Stimulated activated naive CD8-positive, alpha-beta T cell treated with anti-CD3 and anti-CD28 coated beads, Interleukin-15, Interleukin-2, amounts not matched to agents 100 ng/mL and 50 ng/mL, for 24 hours (primary cell): ENCODE measurements around the gene PCDHGB6.
A peak's percentile ranks its signal among the peaks of the same experiment; 100 is the strongest.
"Not testable (repeated sequence)": the region's sequence is repeated elsewhere in the genome, so short reads cannot be mapped to it uniquely, and the experiment has no call there.

Experiments
- H3K27ac Mint-ChIP-seq: one replicate; pipeline ENCODE4 v1.8.0; 2021; ENCODE audit warnings: mild to moderate bottlenecking, mixed read lengths
- H3K27me3 Mint-ChIP-seq: one replicate; pipeline ENCODE4 v1.8.0; 2021; ENCODE audit warnings: mixed read lengths
- H3K36me3 Mint-ChIP-seq: one replicate; pipeline ENCODE4 v1.8.0; 2021; ENCODE audit warnings: low read depth, mixed read lengths
- H3K4me1 Mint-ChIP-seq: one replicate; pipeline ENCODE4 v1.8.0; 2021; ENCODE audit warnings: low read depth, mixed read lengths
- H3K4me3 Mint-ChIP-seq: one replicate; pipeline ENCODE4 v1.8.0; 2021; ENCODE audit warnings: mild to moderate bottlenecking, mixed read lengths
- H3K9me3 Mint-ChIP-seq: one replicate; pipeline ENCODE4 v1.8.0; 2021; ENCODE audit warnings: mixed read lengths

PCDHGB6 gene

GRCh38 chr5:141382469-141383294, 25.1 kb upstream of the PCDHGB6 start, which contains the start of gene PCDHGA7:
TSS of gene PCDHGA7 (plus strand) at chr5:141382742. CDS start at chr5:141382900, 158 bp downstream.
- H3K4me1 Mint-ChIP-seq, result no peaks in the 10 kb centered on the region
- peaks cover 12% of the 10 kb centered on the region for H3K36me3 Mint-ChIP-seq
- peaks cover 80% of the 10 kb centered on the region for H3K27me3 Mint-ChIP-seq
- H3K27ac Mint-ChIP-seq, result no peak within 1 kb of the TSS
- peak within 1 kb of the TSS; percentile 48 for H3K4me3 Mint-ChIP-seq
- H3K9me3 Mint-ChIP-seq, result peaks cover 32% of the 10 kb centered on the region

- no peak overlapping the region for H3K27ac Mint-ChIP-seq
- no peaks in the 10 kb centered on the region for H3K4me1 Mint-ChIP-seq
- no peak overlapping the region for H3K4me3 Mint-ChIP-seq
- H3K36me3 Mint-ChIP-seq, result peaks cover 14% of the 10 kb centered on the region
- peaks cover 82% of the 10 kb centered on the region for H3K27me3 Mint-ChIP-seq
- H3K9me3 Mint-ChIP-seq, result peaks cover 34% of the 10 kb centered on the region
Observed at GRCh38 chr5:141383345-141383744, 24.5 kb upstream of the PCDHGB6 start.

DNA sequence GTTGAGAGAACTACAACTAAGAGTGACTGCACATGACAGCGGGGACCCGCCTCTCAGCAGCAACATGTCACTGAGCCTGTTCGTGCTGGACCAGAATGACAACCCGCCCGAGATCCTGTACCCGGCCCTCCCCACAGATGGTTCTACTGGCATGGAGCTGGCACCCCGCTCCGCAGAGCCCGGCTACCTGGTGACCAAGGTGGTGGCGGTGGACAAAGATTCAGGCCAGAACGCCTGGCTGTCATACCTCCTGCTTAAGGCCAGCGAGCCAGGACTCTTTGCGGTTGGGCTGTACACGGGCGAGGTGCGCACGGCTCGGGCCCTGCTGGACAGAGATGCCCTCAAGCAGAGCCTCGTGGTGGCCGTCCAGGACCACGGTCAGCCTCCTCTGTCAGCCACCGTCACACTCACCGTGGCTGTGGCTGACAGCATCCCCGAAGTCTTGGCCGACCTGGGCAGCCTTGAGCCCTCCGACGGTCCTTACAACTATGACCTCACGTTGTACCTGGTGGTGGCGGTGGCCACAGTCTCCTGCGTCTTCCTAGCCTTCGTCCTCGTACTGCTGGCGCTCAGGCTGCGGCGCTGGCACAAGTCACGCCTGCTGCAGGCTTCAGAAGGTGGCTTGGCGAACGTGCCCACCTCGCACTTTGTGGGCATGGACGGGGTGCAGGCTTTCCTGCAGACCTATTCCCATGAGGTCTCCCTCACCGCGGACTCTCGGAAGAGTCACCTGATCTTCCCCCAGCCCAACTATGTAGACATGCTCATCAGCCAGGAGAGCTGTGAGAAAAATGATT, 23.2 kb upstream of the PCDHGB6 start:
- peaks cover 23% of the 10 kb centered on the region for H3K36me3 Mint-ChIP-seq
- H3K27me3 Mint-ChIP-seq, result peaks cover 81% of the 10 kb centered on the region
- no peak overlapping the region for H3K27ac Mint-ChIP-seq
- H3K4me1 Mint-ChIP-seq, result no peaks in the 10 kb centered on the region
- H3K9me3 Mint-ChIP-seq, result peaks cover 38% of the 10 kb centered on the region
- H3K4me3 Mint-ChIP-seq, result no peak overlapping the region

DNA sequence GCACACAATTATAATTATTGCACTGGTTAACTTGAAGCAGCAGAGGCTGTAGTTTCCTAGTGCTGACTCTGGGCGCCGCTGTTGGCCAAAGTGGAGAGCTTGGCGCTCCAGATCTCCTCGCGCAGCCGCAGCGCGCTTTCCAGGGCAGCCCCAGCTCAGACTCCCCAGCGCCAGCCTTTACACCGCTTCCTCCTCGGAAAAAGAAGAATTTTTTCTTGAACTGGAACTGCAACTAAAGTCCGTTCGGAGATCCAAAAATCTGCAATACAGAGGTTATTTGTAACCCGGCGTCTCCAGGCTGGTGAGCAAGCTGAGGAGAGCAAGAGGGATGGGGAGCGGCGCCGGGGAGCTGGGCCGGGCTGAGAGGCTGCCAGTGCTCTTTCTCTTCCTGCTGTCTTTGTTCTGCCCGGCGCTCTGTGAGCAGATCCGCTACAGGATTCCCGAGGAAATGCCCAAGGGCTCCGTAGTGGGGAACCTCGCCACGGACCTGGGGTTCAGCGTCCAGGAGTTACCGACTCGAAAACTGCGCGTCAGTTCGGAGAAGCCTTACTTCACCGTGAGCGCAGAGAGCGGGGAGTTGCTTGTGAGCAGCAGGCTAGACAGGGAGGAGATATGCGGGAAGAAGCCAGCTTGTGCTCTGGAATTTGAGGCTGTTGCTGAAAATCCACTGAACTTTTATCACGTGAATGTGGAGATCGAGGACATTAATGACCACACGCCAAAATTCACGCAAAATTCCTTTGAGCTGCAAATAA, 20.1 kb upstream of the PCDHGB6 start, which contains the start of gene PCDHGB4:
Gene PCDHGB4, plus strand, starts transcription at position 142 of the 755 bp plus-strand sequence. Its CDS starts 187 bp downstream, at position 329.
- peaks cover 27% of the 10 kb centered on the region for H3K36me3 Mint-ChIP-seq
- not testable (repeated sequence) for H3K4me1 Mint-ChIP-seq, H3K27ac Mint-ChIP-seq, H3K4me3 Mint-ChIP-seq
- H3K27me3 Mint-ChIP-seq, result peaks cover 82% of the 10 kb centered on the region
- peaks cover 50% of the 10 kb centered on the region for H3K9me3 Mint-ChIP-seq

- Mint-ChIP-seq H3K36me3 (peaks cover 27% of the 10 kb centered on the region), H3K27me3 (peaks cover 80% of the 10 kb centered on the region), H3K4me1 (no peaks in the 10 kb centered on the region), H3K27ac (no peak overlapping the region), H3K4me3 (no peak overlapping the region), H3K9me3 (peaks cover 51% of the 10 kb centered on the region)
Observed at GRCh38 chr5:141388661-141389060, 19.2 kb upstream of the PCDHGB6 start.

GRCh38 chr5:141389153-141390042, 18.4 kb upstream of the PCDHGB6 start:
- Mint-ChIP-seq H3K9me3 (peaks cover 52% of the 10 kb centered on the region), H3K27me3 (peaks cover 80% of the 10 kb centered on the region), H3K36me3 (peaks cover 28% of the 10 kb centered on the region), H3K4me3 (no peak overlapping the region), H3K4me1 (no peaks in the 10 kb centered on the region), H3K27ac (no peak overlapping the region)

DNA sequence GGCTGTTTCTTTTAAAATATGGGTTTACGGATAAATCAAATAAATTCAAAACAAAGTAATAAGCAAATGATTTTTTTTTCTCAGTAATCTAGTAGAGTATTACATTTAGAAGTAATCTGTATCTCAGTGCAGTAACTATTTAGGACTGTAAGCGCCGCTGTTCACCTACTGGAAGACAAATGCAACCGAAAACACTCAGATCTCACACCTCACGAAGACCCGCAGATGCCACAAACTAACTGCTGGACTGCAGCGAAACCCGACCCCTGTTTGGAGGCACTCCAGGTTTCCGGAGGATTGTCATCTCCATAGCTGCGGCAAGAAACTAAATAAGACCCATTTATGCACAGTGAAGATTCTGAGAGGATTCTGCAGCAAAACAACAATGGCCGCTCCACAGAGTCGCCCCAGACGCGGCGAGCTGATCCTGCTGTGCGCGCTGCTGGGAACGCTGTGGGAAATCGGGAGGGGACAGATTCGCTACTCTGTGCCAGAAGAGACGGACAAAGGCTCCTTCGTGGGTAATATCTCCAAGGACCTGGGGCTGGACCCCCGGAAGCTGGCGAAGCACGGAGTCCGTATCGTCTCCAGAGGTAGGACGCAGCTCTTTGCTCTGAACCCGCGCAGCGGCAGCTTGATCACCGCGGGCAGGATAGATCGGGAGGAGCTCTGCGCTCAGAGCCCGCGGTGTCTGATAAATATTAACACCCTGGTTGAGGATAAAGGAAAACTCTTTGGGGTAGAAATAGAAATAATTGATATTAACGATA, 15.2 kb upstream of the PCDHGB6 start, which contains the start of gene PCDHGA8:
Gene PCDHGA8, plus strand, starts transcription at position 205 of the 770 bp plus-strand sequence. Its CDS starts 181 bp downstream, at position 386.
- Mint-ChIP-seq H3K27ac (no peak within 1 kb of the TSS), H3K27me3 (peaks cover 75% of the 10 kb centered on the region), H3K4me1 (no peaks in the 10 kb centered on the region), H3K9me3 (peaks cover 43% of the 10 kb centered on the region), H3K36me3 (peaks cover 24% of the 10 kb centered on the region), H3K4me3 (no peak within 1 kb of the TSS)

- no peak overlapping the region for H3K27ac Mint-ChIP-seq
- H3K27me3 Mint-ChIP-seq, result peaks cover 73% of the 10 kb centered on the region
- H3K4me1 Mint-ChIP-seq, result no peaks in the 10 kb centered on the region
- no peak overlapping the region for H3K4me3 Mint-ChIP-seq
- H3K9me3 Mint-ChIP-seq, result peaks cover 42% of the 10 kb centered on the region
- H3K36me3 Mint-ChIP-seq, result peaks cover 23% of the 10 kb centered on the region
Observed at GRCh38 chr5:141393267-141393666, 14.6 kb upstream of the PCDHGB6 start.

- Mint-ChIP-seq H3K27me3 (peaks cover 74% of the 10 kb centered on the region), H3K9me3 (peaks cover 42% of the 10 kb centered on the region), H3K36me3 (peaks cover 14% of the 10 kb centered on the region)
- H3K4me3 Mint-ChIP-seq, H3K4me1 Mint-ChIP-seq, H3K27ac Mint-ChIP-seq: not testable (repeated sequence)
Observed at GRCh38 chr5:141394401-141395187, 13.2 kb upstream of the PCDHGB6 start.

DNA sequence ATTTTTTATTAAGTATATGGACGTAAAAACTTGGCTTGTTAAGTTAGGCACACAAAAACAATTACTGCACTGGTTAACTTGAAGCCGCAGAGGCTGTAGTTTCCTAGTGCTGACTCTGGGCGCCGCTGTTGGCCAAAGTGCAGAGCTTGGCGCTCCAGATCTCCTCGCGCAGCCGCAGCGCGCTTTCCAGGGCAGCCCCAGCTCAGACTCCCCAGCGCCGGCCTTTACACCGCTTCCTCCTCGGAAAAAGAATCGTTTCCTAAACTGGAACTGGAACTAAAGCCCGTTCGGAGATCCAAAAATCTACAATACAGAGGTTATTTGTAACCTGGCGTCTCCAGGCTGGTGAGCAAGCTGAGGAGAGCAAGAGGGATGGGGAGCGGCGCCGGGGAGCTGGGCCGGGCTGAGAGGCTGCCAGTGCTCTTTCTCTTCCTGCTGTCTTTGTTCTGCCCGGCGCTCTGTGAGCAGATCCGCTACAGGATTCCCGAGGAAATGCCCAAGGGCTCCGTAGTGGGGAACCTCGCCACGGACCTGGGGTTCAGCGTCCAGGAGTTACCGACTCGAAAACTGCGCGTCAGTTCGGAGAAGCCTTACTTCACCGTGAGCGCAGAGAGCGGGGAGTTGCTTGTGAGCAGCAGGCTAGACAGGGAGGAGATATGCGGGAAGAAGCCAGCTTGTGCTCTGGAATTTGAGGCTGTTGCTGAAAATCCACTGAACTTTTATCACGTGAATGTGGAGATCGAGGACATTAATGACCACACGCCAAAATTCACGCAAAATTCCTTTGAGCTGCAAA, 9.9 kb upstream of the PCDHGB6 start, which contains the start of gene PCDHGB5:
Gene PCDHGB5, plus strand, starts transcription at position 192 of the 796 bp plus-strand sequence. Its CDS starts 181 bp downstream, at position 373.
- Mint-ChIP-seq H3K27me3 (peaks cover 69% of the 10 kb centered on the region), H3K36me3 (peaks cover 15% of the 10 kb centered on the region)
- not testable (repeated sequence) for H3K27ac Mint-ChIP-seq

DNA sequence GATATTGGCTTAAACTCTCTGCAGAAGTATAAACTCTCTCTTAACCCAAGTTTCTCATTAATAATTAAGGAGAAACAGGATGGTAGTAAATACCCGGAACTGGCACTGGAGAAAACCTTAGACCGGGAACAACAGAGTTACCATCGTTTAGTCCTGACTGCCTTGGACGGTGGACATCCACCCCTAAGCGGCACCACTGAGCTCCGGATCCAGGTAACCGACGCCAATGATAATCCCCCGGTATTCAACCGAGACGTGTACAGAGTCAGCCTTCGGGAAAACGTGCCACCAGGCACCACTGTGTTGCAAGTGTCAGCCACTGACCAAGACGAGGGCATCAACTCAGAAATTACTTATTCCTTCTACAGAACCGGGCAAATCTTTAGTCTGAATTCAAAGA, 9.2 kb upstream of the PCDHGB6 start:
- no peak overlapping the region for H3K4me3 Mint-ChIP-seq
- H3K9me3 Mint-ChIP-seq, result peaks cover 25% of the 10 kb centered on the region
- no peak overlapping the region for H3K27ac Mint-ChIP-seq
- H3K27me3 Mint-ChIP-seq, result peaks cover 71% of the 10 kb centered on the region
- no peaks in the 10 kb centered on the region for H3K4me1 Mint-ChIP-seq
- peaks cover 12% of the 10 kb centered on the region for H3K36me3 Mint-ChIP-seq

More for the DNA sequence above, 9.9 kb upstream of the PCDHGB6 start, which contains the start of gene PCDHGB5:
- Mint-ChIP-seq H3K9me3 (peaks cover 28% of the 10 kb centered on the region), H3K4me3 (peak within 1 kb of the TSS; percentile 32)
- not testable (repeated sequence) for H3K4me1 Mint-ChIP-seq
